Activated CD4-positive, alpha-beta T cell treated with anti-CD3 and anti-CD28 coated beads, Interleukin-2, amount 50 U/mL, for 4 hours (primary cell): ENCODE measurements around the gene PILRA.
"Not testable (repeated sequence)": the region's sequence is repeated elsewhere in the genome, so short reads cannot be mapped to it uniquely, and the experiment has no call there.

Experiments
- DNase-seq, 2 experiments: peaks; one replicate each; pipeline ENCODE4 v3.0.0-alpha.2; 2020

Gene PILRA

DNA sequence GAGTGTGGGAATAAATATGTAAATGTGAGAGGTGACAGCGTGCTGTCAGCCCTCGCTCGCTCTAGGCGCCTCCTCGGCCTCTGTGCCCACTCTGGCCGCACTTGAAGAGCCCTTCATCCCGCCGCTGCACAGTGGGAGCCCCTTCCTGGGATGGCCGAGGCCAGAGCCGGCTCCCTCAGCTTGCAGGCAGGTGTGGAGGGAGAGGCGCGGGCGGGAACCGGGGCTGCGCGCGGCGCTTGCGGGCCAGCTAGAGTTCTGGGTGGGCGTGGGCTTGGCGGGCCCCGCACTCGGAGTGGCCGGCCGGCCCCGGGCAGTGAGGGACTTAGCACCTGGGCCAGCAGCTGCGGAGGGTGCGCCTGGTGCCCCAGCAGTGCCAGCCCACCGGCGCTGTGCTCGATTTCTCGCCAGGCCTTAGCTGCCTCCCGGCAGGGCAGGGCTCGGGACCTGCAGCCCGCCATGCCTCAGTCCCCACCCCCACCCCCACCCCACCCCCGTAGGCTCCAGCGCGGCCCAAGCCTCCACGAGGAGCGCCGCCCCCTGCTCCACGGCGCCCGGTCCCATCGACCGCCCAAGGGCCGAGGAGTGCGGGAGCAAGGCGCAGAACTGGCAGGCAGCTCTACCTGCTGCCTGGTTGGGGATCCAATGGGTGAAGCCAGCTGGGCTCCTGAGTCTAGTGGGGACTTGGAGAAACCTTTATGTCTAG is 8.4 kb downstream of the PILRA start:
- DNase-seq = not testable (repeated sequence)

DNA sequence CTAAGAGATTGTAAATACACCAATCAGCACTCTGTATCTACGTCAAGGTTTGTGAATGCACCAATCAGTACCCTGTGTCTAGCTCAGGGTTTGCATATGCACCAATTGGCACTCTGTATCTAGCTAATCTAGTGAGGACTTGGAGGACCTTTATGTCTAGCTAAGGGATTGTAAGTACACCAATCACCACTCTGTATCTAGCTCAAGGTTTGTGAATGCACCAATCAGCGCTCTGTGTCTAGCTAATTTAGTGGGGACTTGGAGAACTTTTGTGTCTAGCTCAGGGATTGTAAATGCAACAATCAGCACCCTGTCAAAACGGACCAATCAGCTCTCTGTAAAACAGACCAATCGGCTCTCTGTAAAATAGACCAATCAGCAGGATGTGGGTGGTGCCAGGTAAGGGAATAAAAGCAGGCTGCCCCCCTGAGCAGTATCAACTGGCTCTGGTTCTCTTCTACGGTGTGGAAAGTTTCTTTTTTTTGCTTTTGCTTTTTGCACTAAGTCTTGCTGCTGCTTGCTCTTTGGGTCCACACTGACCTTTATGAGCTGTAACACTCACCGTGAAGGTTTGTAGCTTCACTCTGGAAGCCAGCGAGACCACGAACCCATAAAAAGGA is 9.1 kb downstream of the PILRA start:
- not testable (repeated sequence) for DNase-seq

DNA sequence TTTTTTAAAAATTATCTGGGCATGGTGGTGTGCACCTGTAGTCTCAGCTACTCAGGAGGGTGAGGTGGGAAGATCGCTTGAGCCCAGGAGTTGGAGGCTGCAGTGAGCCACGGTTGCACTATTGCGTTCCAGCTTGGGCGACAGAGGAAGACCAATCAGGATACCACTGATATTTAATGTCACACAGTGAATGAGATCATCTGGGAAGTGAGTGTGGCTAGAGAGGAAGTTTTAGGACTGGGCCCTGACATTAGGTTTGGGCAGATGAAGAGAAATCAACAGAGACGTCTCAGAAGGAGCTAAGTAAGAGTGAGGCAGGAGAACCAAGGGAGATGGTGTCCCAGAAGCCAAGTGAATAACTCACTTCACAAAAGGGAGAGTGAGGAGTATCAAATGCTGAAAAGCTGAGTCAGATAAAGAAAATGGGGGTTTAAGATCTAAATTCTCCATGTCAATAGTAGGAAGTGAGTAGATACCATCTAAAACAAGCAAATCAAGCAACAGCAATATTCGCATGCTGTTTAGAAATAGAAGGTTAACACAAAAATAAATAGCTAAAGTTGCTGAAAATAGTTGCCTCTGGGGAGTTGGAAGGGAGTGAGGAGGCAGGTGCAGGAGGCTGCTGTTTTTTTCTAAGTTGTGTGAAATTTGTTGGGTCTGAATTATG is 11.5 kb downstream of the PILRA start:
- DNase-seq = no peak

DNA sequence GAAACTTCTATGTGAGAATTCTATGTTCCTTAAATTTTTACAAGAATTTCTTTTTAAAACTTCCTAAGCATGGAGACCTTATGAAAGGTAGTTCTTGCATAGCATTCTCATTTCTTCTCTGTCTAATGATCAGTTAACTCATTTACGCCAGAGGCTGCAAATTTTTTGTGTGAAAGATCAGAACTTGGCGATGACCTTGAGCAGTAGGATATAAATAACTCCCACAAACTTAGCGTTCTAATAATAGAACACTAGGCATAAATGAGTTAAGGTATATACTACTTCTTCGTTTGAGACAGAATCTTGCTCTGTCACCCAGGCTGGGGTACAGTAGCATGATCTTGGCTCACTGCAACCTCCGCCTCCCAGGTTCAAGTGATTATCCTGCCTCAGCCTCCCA is 13.7 kb downstream of the PILRA start:
- no peak for DNase-seq

DNA sequence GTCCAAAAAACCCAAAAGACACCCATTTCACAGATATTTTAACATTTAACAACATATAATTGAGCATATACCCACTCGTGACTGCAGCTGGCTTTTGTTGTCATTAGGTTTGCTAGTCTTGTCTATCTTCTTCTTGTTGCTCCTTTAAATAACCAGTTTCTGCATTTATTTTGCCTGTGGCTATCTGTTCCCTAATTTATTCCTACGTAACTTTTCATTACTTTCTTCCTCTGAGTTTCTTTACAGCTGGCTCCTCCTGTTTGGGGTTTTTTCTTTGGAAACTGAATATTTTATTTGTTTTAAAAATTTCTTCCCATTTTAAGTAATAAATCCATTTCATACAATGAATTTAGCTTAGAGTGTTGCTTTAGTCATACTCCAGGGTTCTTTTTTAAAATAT is 14.4 kb downstream of the PILRA start:
- no peak for DNase-seq

DNA sequence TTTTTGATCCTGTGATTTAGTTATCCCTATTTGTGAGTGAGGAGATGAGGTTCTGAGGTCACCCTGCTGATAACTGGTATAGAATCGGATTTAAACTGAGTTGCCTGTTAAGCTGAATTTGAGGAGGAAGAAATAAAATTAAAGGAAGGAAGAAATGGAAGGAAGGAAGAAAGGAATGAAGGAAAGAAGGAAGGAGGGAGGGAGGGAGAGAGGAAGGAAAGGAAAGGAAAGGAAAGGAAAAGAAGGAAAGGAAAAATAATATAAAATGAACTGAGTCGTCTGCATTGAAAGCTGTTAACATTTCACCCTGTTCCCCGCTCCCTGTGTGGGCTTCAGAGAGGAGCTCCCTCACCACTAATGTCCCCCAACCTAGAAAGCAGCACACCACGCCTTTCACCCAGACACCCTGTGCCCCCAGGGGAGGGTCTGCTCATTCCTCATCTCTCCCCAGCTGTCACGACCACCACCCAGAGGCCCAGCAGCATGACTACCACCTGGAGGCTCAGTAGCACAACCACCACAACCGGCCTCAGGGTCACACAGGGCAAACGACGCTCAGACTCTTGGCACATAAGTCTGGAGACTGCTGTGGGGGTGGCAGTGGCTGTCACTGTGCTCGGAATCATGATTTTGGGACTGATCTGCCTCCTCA is 16.3 kb downstream of the PILRA start:
- no peak for DNase-seq

DNA sequence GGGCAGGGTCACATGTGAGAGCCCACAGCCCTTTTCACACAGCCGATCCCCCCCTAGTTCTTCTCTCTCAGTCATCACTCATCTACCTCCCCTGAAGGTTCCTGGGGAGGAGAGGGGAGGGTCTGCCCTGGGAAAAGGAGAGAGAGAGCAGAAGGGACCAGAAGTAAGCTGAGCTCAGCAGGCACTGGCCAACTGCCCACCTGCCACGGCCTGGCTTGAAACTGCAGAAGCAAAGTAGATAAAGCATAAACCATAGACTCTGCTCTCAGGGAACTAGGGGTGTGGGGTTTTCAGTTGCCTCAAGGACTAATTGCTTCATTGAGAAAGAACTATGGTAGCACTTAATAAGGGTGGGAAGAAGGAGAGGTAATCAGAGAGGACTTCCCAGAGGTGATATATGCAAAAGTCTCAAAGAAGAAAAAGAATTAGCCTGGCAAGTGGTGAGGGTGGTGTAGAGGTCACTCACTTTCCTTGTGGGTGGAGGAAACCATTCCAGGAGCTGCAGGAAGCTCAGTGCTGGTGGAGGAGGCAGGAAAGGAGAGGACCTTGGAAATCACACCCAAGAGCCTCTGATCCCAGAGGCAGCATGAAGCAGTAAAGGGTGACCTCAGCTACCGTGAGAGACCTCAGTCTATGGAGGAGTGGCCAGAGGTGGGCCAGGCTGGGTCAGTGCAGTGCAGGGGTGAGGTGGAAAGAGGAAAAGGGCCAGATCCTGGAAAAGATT is 17.2 kb downstream of the PILRA start:
- DNase-seq = no peak

DNA sequence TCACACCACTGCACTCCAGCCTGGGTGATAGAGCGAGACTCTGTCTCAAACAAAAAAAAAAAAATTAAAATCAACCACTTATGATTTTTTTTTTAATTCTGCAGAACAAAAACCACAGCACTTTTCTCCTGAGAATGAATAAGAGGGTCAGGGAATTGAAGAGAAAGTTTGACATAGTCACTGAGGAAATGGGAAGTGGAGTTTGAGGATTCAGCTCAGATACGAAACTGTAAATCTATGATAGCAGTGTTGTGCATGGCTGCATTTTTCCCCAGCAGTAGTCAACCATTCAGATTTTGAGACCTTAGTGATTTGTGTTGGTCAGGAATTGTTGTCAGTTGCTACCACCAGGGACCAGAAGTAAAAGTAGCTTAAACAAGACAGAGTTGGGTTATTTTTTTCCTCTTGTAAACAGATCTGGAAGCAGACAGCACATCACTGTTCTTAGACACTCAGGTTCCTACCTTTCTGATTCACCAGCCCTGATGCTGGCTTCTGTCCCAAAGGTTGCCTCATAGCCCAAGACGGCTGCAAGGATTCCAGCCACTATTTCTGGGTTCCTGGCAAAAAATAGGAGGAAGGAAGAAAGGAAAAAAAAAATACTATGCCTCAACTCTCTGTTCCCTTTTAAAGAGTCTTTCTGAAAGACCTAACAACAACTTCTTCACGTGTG is 20.1 kb downstream of the PILRA start:
- no peak for DNase-seq

DNA sequence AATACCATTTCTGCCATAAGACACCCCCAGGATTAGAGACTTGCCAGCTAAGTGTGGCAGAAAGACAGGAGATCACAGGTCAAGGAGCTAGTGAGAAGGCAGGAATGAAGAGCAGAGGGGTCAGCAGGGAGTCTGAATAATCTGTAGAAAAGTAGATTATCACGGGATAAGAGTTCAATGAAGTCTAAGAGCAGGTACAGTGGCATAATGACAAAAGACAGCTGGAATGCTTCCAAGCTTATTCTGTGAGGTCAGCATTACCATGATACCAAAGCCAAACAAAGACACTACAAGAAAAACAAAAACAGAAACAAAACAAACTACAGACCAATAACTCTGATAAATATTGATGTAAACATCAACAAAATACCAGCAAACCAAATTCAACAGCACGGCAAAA is 20.8 kb downstream of the PILRA start:
- no peak for DNase-seq

DNA sequence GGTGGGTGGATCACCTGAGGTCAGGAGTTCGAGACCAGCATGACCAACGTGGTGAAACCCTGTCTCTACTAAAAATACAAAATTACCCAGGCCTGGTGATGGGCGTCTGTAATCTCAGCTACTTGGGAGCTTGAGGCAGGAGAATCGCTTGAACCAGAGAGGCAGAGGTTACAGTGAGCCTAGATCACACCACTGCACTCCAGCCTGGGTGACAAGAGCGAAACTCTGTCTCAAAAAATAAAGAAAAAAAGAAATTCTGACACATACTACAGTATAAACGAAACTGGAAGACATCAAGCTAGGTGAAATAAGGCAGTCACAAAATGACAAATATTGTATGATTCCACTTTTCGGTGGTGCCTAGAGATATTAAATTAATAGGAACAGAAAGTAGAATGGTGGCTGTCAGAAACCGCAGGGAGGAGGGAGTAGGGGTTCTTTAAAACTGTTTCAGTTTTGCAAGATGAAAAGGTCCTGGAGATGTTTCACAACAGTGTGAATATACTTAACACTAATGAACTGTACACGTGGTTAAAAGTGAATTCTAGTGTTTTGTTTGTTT is 23.2 kb downstream of the PILRA start:
- peak; percentile 22 to 29 for DNase-seq

DNA sequence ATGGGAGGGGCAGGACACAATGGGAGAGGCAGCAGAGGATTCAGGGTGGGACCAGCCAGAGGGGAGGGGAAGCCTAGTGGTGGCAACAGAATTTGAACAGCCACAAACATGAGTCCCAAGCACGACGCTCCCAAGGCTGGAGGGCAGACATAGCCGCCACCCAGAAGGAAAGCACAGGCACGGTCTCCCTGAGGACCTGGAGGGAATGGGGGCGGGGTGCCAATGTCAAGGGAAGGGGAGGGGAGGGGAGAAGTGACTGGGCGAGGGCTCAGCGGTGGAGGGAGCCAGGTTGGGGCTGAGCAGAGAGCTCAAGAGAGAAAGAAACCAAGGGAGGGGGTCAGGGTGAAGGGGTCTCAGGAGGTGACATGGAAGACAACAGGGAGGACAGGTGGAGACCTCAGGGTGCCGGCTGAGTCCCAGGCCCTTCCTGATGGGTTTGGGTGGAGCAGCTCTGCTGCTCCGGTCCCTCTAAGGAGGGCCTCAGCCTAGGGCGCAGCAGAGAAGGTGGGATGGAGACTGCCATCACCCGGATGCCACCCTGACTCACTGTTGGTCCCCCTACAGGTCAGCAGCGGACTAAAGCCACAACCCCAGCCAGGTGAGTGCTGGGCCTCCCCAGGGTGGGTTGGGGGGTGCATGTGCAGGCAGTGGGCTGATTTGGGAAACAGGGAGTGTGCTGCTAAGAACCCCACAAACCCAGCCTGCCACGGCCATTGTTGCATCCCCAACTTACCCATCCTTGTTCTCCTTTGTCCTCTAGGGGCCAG is 24.2 kb downstream of the PILRA start:
- no peak for DNase-seq

DNA sequence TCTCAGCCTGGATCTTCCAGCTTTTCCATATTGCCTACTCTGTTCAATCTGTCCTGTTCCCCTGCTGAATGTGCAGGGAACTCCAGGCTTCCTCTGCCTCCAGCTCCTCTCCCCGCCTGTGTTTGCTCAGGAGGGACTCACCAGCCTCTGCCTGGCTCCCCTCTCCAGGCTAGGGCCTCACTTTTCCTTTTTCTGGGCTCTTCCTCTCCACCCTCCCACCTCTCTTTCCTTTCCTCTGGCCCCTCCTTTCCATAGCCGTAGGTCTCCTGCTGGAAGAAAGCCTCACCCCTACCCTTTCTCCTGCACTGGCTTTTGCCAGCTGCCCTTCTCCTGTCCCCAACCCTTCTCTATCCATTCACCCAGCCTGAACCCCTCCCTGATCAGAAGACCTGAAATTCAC is 25.0 kb downstream of the PILRA start:
- no peak for DNase-seq

DNA sequence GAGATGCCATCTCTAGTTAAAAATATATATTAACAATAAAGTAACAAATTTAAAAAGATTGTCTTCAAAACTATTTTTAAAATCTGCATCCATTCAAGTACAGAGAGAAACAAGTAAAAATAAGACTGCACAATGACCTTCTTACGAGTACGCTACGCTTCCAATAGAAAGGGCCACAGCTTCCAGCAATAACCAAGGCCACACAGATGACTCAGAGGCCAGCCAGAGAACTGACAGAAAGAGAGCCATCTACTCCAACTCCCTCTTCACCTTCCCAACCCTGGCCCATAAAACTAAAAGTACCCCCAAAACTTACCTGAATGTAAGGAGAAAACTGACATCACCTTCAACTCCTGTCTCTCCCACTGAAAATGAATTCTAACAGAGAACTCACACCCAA is 26.8 kb downstream of the PILRA start:
- no peak for DNase-seq

DNA sequence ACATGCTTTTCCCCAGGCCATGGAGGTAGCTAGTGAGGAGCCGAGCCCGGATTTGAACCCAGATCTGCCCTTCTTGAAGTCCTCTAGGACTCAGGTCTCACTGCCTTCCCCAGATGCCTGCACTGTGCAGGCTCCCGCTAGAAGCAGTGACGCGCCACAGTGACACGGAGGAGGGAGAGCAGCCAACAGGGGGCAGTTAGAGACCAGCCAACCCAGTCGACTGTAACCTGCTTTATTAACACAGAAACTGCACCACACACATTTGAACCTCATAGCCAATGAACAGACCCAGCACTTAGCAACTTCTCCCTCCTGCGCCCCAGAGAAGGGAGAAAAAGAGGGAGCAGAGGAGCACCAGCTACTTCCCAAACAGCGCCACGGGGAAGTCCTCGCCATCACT is 27.4 kb downstream of the PILRA start:
- DNase-seq = no peak

DNA sequence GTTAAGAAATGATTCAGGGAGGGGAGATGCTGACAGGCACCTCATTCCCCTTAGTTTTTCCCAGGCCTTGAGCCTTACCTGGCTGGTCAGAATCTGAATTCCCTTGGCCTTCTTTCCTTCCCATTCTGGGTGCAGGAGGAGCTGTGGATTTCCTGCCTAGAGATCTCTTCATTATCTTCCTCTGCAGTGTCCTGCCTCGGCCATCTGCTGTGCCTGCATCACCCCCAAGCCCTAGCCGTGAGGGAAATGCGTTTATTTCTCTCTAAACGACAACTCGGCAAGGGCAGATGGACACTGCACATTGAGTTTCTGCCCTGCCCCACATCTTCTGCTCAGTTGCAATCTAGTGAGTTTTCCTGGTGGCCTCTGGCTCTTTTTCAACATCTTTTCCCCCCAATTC is 28.5 kb downstream of the PILRA start:
- no peak for DNase-seq

DNA sequence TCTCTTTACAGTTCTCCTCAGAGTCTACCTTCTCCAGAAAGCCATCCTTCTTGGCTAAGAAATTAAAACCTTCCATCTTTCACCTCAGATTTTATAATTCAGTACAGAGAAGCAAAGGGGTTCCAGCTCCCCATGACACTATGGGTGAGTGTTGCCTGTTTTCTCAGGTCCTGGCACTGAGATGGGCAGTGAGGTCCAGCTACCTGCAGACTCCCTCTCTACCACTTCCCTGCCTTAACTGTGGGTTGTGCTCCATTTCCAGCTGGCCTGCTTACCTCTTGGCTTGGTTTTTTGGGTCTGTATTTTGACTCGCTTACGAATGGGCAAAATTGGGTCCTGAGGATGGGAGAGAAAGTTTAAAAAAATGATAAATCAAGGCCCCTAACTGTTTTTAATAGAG is 29.0 kb downstream of the PILRA start:
- no peak for DNase-seq

DNA sequence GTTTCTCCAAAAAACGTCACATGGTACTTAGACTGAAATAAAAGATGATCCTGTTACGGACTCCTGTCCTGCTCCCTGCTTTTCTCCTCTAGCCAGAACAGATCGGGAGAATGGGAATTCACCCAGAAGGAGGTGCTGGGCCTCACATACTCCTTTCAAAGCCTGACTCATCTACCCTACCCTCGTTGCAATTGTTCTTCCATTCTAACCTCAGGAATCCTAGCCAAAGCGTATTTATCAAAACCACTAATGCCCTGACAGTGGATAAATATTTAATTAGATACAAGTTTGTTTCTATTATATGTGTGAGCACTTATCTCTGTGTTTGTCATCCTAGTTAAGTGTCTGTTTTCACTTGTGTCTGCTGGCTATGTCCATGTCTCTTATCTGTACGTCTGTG is 33.5 kb downstream of the PILRA start:
- no peak for DNase-seq

DNA sequence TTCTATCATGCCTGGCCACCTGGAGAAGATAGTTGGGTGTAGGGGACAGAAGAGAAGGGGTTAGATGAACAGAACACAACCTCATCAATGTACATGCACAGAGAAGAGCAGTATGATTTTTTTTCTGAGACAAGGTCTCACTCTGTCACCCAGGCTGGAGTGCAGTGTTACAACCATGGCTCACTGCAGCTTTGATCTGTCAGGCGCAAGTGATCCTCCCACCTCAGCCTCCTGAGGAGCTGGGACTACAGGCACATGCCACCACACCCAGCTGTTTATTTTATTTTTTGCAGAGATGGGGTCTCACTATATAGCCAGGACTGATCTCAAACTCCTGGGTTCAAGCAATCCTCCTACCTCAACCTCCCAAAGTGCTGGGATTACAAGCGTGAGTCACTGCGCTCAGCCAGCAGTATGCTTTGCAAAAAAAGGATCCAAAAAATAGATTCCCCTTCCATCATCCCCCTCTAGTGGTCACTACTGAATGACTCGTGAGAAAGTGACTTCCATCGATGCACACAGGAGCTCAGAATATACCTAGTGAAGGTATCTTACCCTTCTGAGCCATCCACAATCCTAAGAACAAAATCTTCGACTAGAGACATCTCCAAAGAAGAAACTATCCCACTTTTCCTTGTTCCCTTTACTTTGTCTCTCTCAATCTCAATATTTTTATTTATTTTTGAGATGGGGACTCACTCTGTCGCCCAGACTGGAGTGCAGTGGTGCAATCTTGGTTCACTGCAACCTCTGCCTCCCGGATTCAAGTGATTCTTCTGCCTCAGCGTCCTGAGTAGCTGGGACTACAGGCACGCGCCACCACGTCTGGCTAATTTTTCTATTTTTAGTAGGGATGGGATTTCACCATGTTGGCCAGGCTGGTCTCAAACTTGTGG is 34.2 kb downstream of the PILRA start:
- DNase-seq = peak; percentile 12 to 20

DNA sequence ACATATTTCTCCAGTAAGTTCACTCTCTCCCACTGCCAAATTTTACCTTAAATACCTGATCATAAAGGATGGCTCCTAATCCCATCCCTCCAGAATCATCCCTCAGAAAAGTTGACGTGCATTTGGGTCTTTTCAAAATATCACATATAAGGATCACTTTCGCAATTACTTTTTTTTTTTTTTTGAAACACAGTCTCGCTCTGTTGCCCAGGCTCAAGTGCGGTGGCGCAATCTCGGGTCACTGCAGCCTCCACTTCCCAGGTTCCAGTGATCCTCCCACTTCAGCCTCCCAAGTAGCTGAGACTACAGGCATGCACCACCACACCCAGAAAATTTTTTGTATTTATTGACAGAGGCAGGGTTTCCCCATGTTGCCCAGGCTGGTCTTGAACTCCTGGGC is 37.8 kb downstream of the PILRA start:
- no peak for DNase-seq

DNA sequence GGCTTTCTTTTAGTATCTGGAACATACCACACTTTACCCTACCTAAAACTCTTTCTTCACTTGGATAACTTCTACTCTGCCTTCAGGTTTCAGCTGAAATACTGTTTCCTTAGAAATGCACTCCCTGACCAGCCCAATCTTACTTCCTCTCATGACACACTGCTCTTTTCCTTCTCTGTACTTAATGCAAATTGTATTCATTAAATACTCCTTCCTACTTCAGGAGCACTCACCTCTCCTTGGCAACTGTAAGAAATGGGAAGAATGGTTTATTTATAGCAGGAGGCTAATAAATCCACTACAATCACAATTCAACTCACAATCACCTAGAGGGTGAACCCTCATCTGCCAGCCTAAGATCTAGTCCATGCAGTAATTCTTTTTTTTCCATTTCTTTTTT is 40.1 kb downstream of the PILRA start:
- DNase-seq = no peak
